NB4 (cell line): ENCODE results near the gene SH3PXD2B.

ENCODE experiments used
- CTCF ChIP-seq: IDR thresholded peaks from one replicate; pipeline ENCODE4 v1.5.1; 2012; ENCODE audit warnings: low read depth, low read length
- MAX ChIP-seq: IDR thresholded peaks from 2 replicates; pipeline ENCODE4 v1.6.1; 2011; ENCODE audit warnings: low read depth, low read length
- MYC ChIP-seq: IDR thresholded peaks from 2 replicates; pipeline ENCODE4 v1.6.1; 2011; ENCODE audit warnings: low read depth, low read length
- POLR2A ChIP-seq: IDR thresholded peaks from 2 replicates; pipeline ENCODE4 v1.6.1; 2011; ENCODE audit warnings: mild to moderate bottlenecking; ENCODE audit not compliant: insufficient read length; ENCODE audit errors: extremely low read depth

GRCh38 chr5:172344855-172345409 is 109.4 kb downstream of the SH3PXD2B start:
- no peak for TF ChIP-seq MAX
- TF ChIP-seq CTCF, result no peak
- no peak for TF ChIP-seq POLR2A
- no peak for TF ChIP-seq MYC
